Adrenal gland (tissue), 12 donors: ENCODE measurements around the gene DPP10. TPM values are rescaled to one million over a fixed set of nuclear protein-coding genes. Genes with fewer than 3 reads are reported as not detected.

Experiments
- DNase-seq, 7 donors: peaks; one replicate each; pipeline ENCODE4 v3.0.0-alpha.2; 2019 to 2020
- H3K27ac ChIP-seq, 5 donors: fragments of 200-600 bp; sonication (generic) in 4 of 5; 1 replicate in 3 of 5; 2 replicates in 2 of 5; pipeline versions ENCODE4 v1.5.1 to v1.8.0; 2016 to 2020; ENCODE audit warnings: mild to moderate bottlenecking in 1 of 5
- H3K27me3 ChIP-seq: fragments of 200-600 bp; 2 replicates; pipeline ENCODE4 v1.8.0; 2021
- H3K36me3 ChIP-seq, 2 donors: fragments of 200-600 bp; replicated peaks in 1 of 2; 1 replicate in 1 of 2; 2 replicates in 1 of 2; pipeline versions ENCODE4 v1.5.1 to v1.8.0; 2018 to 2022
- H3K4me1 ChIP-seq, 2 donors: fragments of 200-600 bp; replicated peaks in 1 of 2; 1 replicate in 1 of 2; 2 replicates in 1 of 2; pipeline versions ENCODE4 v1.5.1 to v1.8.0; 2018 to 2021
- H3K4me3 ChIP-seq, 4 donors: fragments of 200-600 bp; sonication (generic) in 3 of 4; one replicate each; pipeline ENCODE4 v1.5.1; 2016 to 2018
- H3K9me3 ChIP-seq, 3 donors: fragments of 200-600 bp; sonication (generic) in 1 of 3; replicated peaks in 1 of 3; 1 replicate in 2 of 3; 2 replicates in 1 of 3; pipeline versions ENCODE4 v1.5.1 to v1.8.0; 2016 to 2021
- POLR2A ChIP-seq, 2 donors: fragments of 450-650 bp; IDR thresholded peaks; one replicate each; pipeline ENCODE4 v1.6.1; 2017; ENCODE audit warnings: antibody characterized with exemption in 2 of 2, mild to moderate bottlenecking in 2 of 2, moderate library complexity in 1 of 2
- WGBS, 4 donors: extraction: QIAGEN DNeasy Blood & Tissue Kit in 2 of 4; methylation state at CpG; one replicate each; pipeline versions ENCODE4 v1.1.5 to v1.1.7; 2013 to 2017; 5-methylcytosine and 5-hydroxymethylcytosine counted together
- intact Hi-C, 2 donors: fragments of 100-400 bp; cut with DNase I; formaldehyde crosslinking; loops; one replicate each; pipeline versions ENCODE4 v1.14.1 to v1.15.0; 2022 to 2023
- polyA plus RNA-seq, 3 donors: library from polyadenylated mRNA; stranded (reverse); fragments of 200-250 nt in 2 of 3; fragments of 350-450 nt in 1 of 3; fragmentation: Illumina TruSeq in 1 of 3; extraction: RNeasy Lipid Tissue Mini Kit (QIAGEN cat#74804) in 1 of 3; gene quantifications; one replicate each; pipeline ENCODE4 v1.2.3, GENCODE V29; 2013 to 2014
- total RNA-seq, 9 donors: library from RNA; depleted of rRNA in 4 of 9; stranded (reverse); fragments of >200 nt in 4 of 9; fragments of 120-200 nt in 1 of 9; fragmentation: NEBNext Ultra II Directional in 1 of 9; extraction: Animal tissue kit (Norgen Biotek cat#: 25700) in 1 of 9; gene quantifications; one replicate each; pipeline versions ENCODE4 v1.1.0 to v1.2.4, GENCODE V29; 2013 to 2023
- TF ChIP-seq, protein P1 (sequence below), 6 experiments: fragments of 450-650 bp in 4 of 6; fragments of 200-600 bp in 2 of 6; sonication (generic) in 1 of 6; IDR thresholded peaks; 1 replicate in 5 of 6; 2 replicates in 1 of 6; pipeline versions ENCODE4 v1.5.1 to v1.8.0; 2016 to 2021; ENCODE audit warnings: antibody characterized with exemption in 6 of 6, mild to moderate bottlenecking in 2 of 6, moderate library complexity in 1 of 6
- donor health status: healthy with polysubstance abuse.
- donor health status: Bipolar disorder and iron deficiency.
- donor health status: DM: yes; HTN: yes; CAD: no.
- donor health status: DM: no; HTN: no; CAD: no.
- donor health status: DM: no; HTN: no; CAD: no.
- donor health status: DM: yes; HTN: yes; CAD: no.

The DPP10 gene
- total and polyA plus RNA-seq, 12 donors: 5.2 to 257 (median 32.0) TPM

DNA sequence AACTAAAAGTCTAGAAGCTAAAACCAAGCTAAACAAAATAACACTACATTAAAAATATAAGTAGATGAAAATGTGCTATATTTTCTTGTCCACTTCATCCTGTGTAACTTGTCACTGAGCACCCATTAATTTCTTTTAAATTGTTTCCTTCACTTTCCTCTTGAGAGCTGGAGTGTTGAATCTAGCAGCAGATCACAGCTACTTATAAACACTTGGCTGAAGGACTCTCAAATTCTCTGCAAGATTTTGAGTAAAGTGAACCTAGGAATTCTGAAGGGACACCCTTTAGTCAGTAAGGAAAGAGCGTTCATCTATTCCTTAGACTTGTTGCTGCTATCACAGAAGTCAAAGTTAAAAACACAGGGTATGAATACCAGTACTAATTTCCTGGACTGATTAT lies 1163.9 kb downstream of the DPP10 start:
- intact Hi-C loops: no loop called here
- H3K4me3 ChIP-seq: peak overlapping the region in 1 of 4 donors; percentile 25
- peaks cover 0 to 9% of the 10 kb centered on the region in 2 donors for H3K4me1 ChIP-seq
- H3K27me3 ChIP-seq: no peaks in the 10 kb centered on the region
- WGBS, 4 donors: 59 to 67% (median 61%) methylated on average over 1 of the region's 1 CpG
- H3K27ac ChIP-seq: no peak overlapping the region
- H3K9me3 ChIP-seq: no peaks in the 10 kb centered on the region
- H3K36me3 ChIP-seq: no peaks in the 10 kb centered on the region
- TF ChIP-seq, protein P1, sequence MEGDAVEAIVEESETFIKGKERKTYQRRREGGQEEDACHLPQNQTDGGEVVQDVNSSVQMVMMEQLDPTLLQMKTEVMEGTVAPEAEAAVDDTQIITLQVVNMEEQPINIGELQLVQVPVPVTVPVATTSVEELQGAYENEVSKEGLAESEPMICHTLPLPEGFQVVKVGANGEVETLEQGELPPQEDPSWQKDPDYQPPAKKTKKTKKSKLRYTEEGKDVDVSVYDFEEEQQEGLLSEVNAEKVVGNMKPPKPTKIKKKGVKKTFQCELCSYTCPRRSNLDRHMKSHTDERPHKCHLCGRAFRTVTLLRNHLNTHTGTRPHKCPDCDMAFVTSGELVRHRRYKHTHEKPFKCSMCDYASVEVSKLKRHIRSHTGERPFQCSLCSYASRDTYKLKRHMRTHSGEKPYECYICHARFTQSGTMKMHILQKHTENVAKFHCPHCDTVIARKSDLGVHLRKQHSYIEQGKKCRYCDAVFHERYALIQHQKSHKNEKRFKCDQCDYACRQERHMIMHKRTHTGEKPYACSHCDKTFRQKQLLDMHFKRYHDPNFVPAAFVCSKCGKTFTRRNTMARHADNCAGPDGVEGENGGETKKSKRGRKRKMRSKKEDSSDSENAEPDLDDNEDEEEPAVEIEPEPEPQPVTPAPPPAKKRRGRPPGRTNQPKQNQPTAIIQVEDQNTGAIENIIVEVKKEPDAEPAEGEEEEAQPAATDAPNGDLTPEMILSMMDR (IDR thresholded peaks at IDR 0.05): no peak
- TF ChIP-seq POLR2A (IDR thresholded peaks at IDR 0.05): no peak
- DNase-seq: no peak

DNA sequence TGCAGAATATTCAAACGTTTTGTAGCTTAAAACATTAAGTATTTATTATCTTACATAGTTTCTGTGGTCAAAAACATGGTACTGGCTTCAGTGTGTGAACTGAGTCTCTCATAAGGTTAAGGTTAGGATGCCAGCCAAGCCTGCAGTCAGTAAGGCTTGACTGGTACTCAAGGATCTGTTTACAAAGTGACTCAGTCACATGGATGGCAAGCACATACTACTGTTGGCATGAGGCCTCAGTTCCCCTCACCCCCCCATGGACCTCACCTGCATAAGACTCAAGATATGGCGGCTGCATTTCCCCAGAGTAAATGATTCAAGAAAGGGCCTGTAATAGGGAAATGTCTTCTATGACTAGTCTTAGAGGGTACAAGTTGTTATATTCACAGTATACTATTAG lies 1167.5 kb downstream of the DPP10 start:
- no peaks in the 10 kb centered on the region for H3K27me3 ChIP-seq
- H3K4me1 ChIP-seq: peaks cover 0 to 5% of the 10 kb centered on the region in 2 donors
- H3K27ac ChIP-seq: no peak overlapping the region
- no peaks in the 10 kb centered on the region for H3K36me3 ChIP-seq
- intact Hi-C loops: no loop called here
- WGBS, 4 donors: 56 to 64% (median 60%) methylated on average over 2 of the region's 2 CpGs
- no peak overlapping the region for H3K4me3 ChIP-seq
- H3K9me3 ChIP-seq: no peaks in the 10 kb centered on the region
- no peak for TF ChIP-seq POLR2A (IDR thresholded peaks at IDR 0.05)
- TF ChIP-seq, protein P1 (IDR thresholded peaks at IDR 0.05): no peak
- peak in 1 of 7 donors; percentile 7 for DNase-seq

DNA sequence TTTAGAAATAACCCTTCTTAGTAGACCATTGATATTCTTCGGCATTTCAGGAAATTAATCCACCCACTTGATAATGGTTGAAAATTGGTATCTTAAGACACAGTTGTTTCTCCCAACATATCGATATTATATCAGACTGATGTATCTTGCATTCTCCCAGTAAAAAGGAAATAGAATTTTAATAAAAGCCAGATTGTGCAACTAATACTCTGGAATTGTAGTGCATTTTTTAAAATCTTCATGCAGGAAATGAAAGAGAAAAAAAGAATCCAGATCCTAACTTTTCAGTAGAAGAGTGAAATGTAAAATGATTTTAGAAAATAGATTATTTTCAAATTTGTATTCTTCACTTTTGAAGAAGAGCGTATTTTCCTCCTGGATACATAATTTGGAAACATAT lies 1168.4 kb downstream of the DPP10 start:
- no peak overlapping the region for H3K4me3 ChIP-seq
- no peaks in the 10 kb centered on the region for H3K4me1 ChIP-seq
- no peaks in the 10 kb centered on the region for H3K9me3 ChIP-seq
- H3K27me3 ChIP-seq: no peaks in the 10 kb centered on the region
- TF ChIP-seq POLR2A (IDR thresholded peaks at IDR 0.05): no peak
- TF ChIP-seq, protein P1 (IDR thresholded peaks at IDR 0.05): no peak
- DNase-seq: no peak
- WGBS, 4 donors: 93 to 96% (median 95%) methylated on average over 3 of the region's 3 CpGs
- no peak overlapping the region for H3K27ac ChIP-seq
- intact Hi-C loops: no loop called here
- H3K36me3 ChIP-seq: no peaks in the 10 kb centered on the region

DNA sequence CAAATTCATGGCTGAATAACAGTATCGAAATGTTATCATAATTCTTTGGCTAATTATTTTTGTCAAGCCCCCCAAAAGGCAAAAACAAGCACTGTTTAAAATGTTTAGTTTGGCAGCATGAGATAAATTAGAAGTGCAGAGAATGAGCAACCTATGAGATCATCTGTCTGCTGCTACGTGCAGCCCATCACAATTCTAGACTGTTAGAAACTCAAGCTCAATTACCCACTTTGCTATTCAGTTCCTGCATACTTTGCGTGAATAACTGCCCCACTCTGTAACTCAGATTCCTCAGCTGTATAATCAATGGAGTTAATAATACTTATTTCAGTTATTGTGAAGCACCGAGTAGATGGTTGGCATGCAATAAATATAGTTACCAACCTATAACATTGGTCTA lies 1181.9 kb downstream of the DPP10 start:
- 40 to 55% (median 41%) methylated on average over 4 of the region's 4 CpGs for WGBS, 4 donors

More for the DNA sequence above, 1181.9 kb downstream of the DPP10 start:
- TF ChIP-seq POLR2A (IDR thresholded peaks at IDR 0.05): no peak
- TF ChIP-seq, protein P1 (IDR thresholded peaks at IDR 0.05): no peak
- no peak overlapping the region for H3K4me3 ChIP-seq
- no peaks in the 10 kb centered on the region for H3K9me3 ChIP-seq
- H3K27ac ChIP-seq: no peak overlapping the region
- intact Hi-C loops: no loop called here
- DNase-seq: no peak
- H3K27me3 ChIP-seq: no peaks in the 10 kb centered on the region
- no peaks in the 10 kb centered on the region for H3K36me3 ChIP-seq
- H3K4me1 ChIP-seq: no peaks in the 10 kb centered on the region
